NCI-H2196 (cell line): ENCODE measurements around the gene RTP4.
"Not testable (repeated sequence)": the region's sequence is repeated elsewhere in the genome, so short reads cannot be mapped to it uniquely, and the experiment has no call there.

Source experiments
- DNase-seq: peaks from one replicate; lab custom pipeline; 2025; ENCODE audit not compliant: unreplicated experiment; lab: John Stamatoyannopoulos, UW

The RTP4 gene

GRCh38 chr3:187367561-187368103 is 553 bp upstream of the RTP4 start:
- DNase-seq = no peak

DNA sequence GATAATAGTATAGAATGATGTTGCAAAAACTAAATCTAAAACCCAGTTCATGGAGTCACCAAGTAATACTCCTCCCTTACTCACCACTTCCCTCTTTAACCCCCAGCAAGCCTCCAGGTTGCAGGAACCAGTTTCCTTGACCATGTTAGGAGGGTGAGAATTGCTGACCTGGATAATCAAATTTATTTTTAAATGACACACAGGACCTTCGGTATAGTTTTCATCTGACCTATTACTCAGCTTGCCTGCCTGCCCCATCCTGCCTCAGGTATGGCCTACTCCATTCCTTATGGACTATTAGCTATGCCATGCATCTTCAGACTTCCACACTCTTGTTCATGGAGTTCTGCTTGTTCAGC is 883 bp downstream of the RTP4 start:
- no peak for DNase-seq

- no peak for DNase-seq
Measured at GRCh38 chr3:187370051-187370450, 1.9 kb downstream of the RTP4 start.

- no peak for DNase-seq
Measured at GRCh38 chr3:187375581-187375980, 7.4 kb downstream of the RTP4 start.

DNA sequence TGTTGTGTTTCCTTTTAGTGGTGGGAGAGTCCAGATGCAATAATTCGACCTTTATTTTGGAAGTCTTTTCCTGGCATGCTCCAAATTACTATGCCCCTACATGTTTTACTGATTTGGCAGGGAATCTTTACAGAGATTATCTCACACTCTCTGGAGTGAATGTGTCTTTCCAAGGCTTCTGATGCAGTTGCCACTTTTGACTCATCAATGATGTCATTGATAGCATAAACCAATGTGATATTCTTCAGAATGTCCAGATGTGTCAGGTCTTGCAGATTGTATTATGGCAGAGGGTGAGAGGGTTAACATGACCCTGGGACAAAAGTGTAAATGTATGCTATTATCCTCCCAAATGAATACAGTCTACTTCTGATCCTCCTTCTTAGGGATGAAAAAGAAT is 9.7 kb downstream of the RTP4 start:
- no peak for DNase-seq

DNA sequence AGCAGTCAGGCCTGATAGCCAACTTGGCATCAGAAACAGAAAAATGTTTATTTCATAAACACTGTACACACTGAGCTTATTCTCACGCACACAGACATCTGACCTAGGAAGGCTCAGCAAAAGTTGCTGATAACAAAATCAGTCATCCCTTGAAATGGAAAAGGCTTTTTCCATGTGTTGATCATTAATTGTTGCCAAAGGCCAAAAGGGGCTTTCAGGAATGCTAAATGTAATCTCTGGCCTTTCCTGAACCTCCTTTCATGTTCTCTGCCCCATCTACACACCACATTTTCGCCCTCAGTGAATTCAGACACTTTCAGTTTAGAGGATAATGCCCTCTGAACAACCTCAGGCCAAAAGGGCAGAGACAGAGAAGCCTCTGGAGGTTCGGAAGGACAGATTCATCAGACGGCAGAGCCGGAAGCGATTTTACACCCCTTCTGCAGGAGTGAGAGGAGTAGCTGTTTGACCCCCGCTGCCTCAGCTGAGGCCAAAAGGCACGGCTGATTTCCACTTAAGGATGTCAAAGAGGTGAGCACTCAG is 14.5 kb downstream of the RTP4 start:
- no peak for DNase-seq

DNA sequence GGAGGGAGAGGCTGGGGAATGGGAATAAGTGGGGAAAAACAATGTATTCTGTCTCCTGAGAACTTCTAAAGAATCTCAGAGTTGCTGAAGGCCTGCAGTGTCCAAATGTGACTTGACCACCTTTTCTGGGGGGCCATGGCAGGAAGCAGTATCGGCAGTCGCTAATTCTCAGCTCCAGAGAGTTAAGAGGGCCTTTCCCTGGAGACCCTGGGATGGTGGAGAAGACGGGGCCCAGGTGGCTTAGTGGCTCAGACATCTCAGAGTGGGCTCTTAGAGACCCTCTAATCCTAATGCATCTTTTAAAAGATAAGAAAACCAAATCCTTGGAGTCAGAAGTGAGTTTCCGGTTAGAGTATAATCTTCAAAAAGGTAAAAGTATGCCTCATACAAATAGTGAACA is 15.1 kb downstream of the RTP4 start:
- no peak for DNase-seq

DNA sequence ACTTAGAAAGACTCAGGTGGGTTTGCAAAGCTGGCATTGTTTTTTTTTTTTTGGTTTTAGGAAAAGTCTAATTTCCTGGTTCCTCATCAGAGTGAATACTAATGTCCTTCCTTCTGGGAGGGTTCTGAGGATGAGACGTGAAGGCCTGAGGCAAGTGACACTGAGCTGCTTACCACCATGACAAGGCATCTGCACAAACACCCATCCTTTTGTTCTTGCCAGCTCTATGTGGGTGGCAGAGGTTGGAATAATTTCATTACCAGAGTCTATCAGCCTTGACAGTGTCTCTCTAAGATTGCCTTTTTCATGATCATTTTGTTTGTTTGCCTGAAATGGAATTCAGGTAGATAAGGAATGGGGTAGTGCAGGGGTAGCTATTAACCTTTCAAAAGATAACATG is 17.1 kb downstream of the RTP4 start:
- no peak for DNase-seq

GRCh38 chr3:187396661-187397060 is 28.5 kb downstream of the RTP4 start:
- no peak for DNase-seq

GRCh38 chr3:187398955-187399354 is 30.8 kb downstream of the RTP4 start:
- DNase-seq = no peak

DNA sequence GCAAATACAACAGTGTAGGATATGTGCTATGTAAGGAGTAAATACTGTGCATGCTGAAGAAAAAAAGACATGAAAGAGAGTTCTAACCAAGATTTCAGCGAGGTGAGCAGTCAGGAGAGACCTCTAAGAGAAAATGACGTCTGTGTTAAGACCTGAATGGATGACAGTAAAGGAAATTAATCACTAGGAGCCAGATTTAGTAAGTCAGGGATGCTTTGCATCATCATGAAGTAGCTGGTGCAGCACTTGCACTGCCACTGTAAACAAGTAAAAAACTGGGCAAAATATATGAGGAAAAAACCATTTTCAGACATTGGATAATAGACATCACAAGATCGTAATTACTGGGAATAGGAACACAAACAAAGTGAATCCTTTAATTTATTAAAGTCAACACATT is 32.6 kb downstream of the RTP4 start:
- DNase-seq = no peak

GRCh38 chr3:187401856-187402255 is 33.7 kb downstream of the RTP4 start:
- no peak for DNase-seq

DNA sequence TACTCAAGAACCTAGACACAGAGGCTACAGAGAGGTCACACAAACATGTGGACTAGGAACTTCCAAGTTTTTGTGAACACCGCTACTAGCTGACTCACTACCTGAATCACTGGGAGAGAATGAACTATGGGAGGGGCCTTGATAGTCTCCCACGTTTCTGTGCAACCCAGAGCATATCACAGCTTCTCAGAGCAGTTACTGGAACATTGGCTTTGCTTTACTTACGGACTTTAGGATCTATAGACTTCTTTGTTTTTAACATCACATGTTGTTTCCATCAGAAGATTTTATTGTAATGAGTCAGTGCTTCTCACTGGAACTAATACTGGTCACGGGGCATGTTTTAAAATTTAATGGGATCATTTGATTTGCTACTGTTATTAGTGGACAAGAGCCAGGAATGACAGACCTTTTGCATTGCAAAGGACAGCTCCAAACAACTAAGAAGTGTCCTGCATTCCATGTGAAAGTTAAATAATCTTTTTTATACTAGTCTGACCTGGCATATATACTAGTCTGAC is 35.6 kb downstream of the RTP4 start:
- no peak for DNase-seq

DNA sequence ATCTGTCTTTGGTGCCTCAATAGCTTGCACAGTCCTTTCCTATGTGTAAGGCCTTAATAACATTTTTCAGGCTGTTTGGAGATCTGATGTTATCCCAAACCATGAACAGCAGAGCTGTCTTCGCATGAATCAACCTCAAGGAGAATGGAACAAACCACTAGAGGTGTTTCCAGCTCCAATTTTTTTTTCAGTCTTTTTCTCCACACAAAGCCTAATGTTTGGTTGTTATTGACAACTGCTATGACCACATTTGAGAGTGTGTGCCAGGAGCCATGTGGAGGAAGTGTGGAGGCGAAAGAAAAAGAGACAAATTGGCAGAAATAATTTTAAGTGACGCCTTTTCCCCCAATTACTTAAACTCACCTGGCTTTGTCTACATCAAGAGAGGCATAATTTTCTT is 38.7 kb downstream of the RTP4 start:
- DNase-seq = no peak

GRCh38 chr3:187411991-187412781 is 44.0 kb downstream of the RTP4 start:
- not testable (repeated sequence) for DNase-seq
